ENCODE data around the gene CFAP43.

DNA sequence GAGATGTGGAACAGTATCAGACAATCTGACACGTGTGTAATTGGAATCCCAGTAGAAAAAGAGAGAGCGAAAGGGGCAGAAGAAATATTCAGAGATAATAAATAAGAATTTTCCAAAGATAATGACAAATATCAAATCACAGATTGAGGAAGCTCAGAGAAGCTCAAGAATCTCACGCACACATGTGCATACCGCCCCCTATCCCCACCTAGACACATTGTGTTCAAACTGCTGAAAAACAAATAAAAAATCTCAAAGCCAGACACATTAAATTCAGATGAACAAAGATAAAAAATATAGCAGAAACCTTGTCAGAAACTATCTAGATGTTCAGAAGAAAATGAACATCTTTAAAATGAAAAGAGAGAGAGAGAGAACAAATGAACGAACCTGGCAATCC lies 92.9 kb downstream of the CFAP43 start:
- TF ChIP-seq CTCF (IDR thresholded peaks at IDR 0.05) (peak; percentile 24; the same call in 1 of the 2 replicates), MYBL2 (CRISPR knock-in tag; IDR thresholded peaks at IDR 0.05) (no peak), NFYB (CRISPR knock-in tag; conservative IDR thresholded peaks at IDR 0.05; ENCODE audit: low read depth) (no peak), NR2C2 (CRISPR knock-in tag; IDR thresholded peaks at IDR 0.05) (no peak)

All from WTC11 (cell line).